Right renal cortex interstitium (tissue), 3 donors: ENCODE results near the gene FBXW4. TPM values are rescaled to one million over a fixed set of nuclear protein-coding genes. Genes with fewer than 3 reads are reported as not detected.
A peak's percentile ranks its signal among the peaks of the same experiment; 100 is the strongest.
"Not testable (repeated sequence)": the region's sequence is repeated elsewhere in the genome, so short reads cannot be mapped to it uniquely, and the experiment has no call there.

Source experiments
- DNase-seq, 3 donors: peaks; one replicate each; pipeline ENCODE4 v3.0.0-alpha.2; 2013; ENCODE audit warnings: low read depth in 3 of 3, low spot score in 2 of 3
- polyA plus RNA-seq, 3 donors: library from polyadenylated mRNA; unstranded; fragments of 120-200 nt; gene quantifications; one replicate each; pipeline ENCODE4 v1.2.1, GENCODE V29; 2013; ENCODE audit not compliant: insufficient read length in 3 of 3

FBXW4 gene
- polyA plus RNA-seq, 3 donors = 53.9 to 59.7 (median 57.4) TPM

DNA sequence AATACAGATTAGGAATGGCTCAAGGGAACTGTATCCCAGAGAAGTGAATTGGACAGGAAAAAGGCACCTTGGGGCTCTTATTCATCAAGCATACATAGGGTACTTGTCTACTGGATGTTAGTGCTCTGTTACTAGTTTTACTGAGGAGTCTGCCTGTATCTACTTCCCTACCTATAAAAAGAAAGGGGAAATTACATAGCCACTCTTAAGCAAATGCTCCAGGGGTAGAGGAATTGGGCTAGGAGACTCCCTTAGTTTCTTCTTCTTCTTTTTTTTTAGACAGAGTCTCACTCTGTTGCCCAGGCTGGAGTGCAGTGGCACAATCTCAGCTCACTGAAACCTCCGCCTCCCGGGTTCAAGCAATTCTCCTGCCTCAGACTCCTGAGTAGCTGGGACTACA, 101.6 kb downstream of the FBXW4 start:
- not testable (repeated sequence) for DNase-seq

DNA sequence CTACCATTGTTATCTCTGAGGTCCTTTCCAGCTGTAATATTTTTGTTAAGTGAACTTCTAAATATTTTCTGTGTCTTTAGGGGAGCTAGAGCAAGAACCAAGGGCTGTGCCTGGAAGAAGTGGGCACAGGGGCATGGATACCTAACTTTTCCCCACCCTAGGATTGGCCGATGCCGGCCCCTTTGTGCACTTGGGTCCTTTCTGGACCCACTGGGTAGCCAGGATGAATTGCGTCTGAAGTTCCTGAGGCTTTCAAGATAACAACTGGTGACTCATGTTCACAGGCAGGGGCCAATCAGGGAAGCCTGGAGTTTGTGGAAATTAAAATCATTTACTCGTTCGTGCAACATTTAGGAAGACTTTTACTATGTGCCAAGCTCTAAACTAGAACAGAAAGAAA, 106.1 kb downstream of the FBXW4 start:
- no peak for DNase-seq

DNA sequence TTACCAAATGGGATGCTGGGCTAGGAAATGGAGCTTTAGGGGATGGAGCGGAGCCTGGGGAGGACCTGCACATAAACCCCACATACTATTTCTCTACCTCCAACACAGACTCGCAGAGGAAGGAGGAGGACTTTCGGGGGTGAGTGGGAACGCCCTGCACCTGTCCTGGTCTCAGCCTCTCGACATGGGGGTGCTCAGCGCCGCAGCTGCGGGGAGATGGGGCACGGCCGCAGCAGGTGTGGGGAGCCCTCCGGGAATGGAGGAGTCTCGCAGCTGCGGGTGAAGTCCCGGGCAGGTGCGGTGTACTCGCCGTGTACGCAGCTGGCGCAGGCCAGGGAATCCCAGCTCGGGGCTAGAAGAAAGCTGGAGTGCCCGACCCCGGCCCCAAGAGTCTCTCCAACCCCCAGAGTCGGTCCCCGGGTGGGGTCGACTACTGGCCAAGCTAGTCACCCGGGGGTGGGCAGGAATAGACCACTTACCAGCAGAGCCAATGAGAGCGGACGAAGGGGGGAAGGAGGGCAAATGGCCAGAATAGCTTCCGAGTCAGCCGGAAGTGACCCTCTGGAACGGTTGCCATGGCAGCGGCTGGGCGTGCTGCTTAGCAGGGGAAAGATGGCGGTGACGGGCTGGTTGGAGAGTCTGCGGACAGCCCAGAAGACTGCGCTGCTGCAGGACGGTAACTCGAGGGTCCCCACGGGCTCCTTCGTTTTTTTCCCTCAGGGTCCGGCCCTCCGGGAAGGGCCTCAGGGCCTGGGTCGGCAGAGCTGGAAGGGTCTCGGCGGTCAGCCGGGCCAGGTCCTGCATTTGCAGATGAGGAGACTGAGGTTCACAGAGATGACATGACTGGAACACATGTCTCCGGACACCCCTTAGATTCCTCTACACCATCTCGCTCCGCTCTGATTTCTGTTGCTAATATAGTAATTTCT, 107.0 kb downstream of the FBXW4 start, which contains the start of the genes DPCD and POLL:
DPCD (plus strand) TSS at position 597 of the 929 bp plus-strand sequence; CDS start at position 613, 16 bp downstream.
POLL (minus strand) TSS at position 533 of the 929 bp plus-strand sequence. CDS start 897 bp downstream, outside the sequence.
- DNase-seq = peak; percentile 94 to 95 (median 95)

DNA sequence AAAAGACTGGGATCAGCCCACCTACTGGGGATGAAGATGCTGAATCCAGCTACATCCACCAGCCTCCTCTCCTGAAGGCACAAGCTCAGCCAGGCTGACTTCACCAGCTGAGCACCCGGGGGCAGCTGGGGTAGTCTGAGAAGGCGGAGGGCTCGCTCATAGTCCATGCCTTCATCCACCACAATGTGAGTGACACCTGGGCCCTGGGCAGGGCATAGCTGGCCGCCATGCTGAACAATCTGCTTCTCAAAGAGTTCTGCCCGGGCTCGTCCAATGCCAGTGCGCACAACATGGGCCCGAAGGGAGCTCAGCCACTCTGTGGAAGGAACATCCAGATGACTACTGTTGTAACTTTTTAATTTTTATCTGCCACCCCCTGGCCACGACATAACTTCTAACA, 109.1 kb downstream of the FBXW4 start:
- no peak for DNase-seq

DNA sequence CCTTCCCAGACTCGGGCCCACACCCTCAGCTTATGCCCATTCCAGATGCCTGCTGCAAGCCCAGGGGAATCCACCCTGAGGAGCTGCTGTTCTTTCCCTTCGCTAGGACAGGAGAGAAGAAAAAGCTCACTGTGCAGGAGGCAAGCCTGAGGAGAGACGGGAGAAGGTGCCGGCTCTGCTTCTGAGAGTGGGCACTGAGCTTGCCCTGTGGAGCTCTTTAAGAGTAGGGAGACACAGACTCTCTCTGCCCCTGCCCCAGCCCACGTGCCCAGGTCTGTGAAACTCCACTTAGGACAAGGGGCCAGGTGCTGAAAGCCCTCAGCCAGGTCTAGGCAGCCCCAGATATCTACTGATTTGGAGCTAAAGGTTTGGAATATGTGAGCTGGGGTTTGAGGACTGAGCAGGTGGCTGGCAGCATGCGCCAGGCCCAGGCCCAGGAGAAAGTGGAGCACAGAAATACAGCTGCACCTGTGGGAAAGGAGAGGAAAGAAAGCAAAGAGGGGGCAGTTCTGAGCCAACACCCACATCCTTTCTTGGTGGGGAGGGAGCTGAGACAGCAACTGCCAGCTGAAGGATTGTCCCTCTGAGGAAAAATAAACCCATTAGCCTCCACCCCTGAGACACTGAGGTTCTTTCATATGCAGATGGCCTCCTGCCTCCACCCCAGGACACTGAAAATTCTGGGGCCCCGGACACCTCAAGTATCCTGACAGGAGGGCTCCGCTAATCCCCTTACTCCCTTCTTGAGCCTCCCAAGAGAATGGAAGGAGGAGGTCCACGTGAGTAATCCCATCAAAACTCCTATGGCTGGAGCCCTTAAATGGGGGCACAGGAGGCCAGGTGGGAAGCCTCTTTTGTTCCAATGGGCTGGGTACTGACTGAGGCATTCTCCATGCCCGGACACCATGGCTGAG, 114.2 kb downstream of the FBXW4 start:
- no peak for DNase-seq

DNA sequence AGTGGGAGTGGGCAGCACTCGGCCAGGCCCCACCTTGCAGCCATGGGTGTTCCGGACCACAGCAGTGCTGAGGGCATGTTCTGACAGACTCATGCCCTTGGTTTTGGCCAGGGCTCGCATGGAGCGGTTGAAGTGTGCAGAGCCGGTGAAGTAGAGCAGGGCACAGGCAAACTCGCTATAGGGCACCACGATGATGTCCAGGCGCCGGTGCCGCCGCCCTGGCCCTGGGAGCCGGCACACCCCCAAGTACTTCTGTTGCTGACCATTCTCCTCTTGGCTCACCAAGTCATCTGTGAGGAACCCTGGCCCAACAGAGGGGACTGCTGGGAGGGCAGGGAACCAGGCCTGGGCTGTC, 115.5 kb downstream of the FBXW4 start:
- no peak for DNase-seq

DNA sequence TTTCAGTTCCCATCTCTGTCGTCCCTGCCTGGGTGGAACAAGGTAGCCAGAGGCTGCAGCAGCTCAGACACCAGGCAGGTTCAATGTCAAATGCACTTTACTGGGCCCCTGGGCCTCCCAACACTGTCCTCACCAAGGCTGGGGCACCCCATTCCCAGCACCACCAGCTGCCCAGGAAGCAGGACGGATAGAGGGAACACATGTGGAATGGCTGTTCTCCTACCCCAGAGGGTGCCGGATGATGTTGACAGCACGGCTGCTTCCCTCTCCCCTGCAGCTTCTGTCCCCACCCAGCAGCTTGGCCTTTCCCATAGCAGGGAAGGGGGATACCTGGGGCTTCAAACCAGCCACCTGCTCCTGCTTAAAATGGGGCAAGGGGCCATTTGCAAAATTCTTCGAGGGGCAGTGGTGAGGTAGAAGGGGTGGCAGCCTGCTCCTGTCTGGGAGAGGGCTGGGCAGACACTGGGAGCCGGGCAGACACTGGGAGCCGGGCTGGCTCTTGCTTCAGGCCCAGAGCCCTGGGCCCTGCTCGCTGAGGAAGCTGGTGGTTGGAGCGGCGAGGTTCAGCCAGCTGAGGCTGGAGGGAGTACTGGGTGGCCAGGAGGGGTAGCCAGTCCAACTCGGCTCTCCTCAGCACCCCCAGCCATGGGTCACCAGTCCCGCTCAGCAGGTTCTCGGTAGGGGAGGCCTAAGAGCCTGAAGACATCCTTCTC, 116.0 kb downstream of the FBXW4 start:
- DNase-seq = no peak

DNA sequence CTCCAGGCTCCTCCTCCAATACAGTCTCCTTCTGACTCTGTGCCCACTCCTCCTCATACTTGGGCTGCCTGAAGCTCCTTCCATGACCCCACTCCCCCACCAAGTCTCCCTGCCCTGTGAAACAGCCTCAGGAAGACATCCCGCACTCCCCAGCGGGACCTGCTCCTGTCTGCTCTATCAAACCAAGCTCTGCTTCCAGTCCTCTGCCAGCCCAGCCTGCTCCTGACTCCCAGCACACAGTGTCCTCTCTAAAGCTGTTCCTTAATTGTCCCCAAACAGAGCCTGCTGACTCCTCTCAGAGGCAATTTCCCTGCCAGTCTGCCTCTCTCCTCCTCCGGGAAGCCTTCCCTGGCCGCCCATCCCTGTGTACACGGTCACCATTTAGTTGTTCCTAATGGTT, 116.8 kb downstream of the FBXW4 start:
- DNase-seq = no peak

DNA sequence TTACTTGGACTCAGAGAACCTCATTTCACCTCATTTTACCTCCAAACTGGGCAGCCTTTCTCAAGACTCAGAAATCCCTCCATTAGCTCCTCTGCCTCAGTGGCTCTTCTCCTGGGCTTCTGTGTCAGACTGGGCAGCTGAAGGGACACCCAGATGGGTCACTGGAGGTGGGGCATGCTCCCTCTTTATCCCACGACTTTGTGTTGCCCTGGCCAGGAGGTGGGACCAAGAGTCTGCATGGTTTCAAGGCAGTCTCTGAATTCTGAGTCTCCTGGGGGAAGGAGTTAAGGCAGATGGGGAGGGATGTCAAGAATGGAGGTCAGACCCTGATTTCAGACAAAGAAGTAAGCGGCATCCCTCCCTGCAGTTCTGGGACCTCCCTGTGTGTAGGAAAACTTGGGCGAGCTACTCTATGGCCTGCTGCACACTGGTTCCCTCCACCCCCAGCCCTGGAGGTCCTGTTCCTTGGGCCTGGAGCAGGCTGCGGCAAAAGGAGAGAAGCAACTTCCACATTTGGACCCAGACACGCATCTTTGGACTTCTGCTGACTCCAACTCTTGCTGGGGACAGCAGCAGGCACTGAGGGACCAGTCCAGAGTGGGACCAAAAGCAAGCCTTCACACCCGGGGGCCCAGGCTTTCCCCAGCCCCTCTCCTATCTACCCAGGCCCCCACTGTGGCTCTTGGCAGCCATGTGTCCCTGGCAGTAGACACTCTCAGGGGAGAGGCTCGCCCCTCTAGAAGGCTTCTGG, 117.7 kb downstream of the FBXW4 start:
- DNase-seq = no peak

DNA sequence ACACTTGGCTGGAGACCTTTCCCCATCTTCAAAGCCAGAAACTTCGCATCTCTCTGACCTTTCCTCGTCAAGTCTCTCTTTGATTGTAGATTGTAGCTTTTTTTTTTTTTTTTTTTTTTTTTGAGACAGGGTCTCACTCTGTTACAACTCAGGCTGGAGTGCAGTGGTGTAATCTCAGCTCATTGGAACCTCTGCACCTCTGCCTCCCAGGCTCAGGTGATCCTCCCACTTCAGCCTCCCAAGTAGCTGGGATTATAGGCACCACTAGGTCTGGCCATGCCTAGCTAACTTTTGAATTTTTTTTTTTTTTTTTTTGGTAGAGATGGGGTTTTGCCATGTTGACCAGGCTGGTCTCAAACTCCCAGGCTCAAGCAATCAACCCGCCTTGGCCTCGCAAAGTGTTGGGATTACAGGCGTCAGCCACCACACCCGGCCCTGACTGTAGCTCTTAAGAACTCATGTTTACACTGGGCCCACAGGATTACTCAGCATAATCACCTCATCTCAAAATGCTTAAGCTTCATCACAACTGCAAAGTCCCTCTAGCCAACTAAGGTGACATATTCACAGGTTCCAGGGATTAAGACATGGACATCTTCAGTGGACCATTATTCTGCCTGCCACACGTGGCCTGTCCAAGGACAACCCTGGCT, 118.6 kb downstream of the FBXW4 start:
- no peak for DNase-seq

DNA sequence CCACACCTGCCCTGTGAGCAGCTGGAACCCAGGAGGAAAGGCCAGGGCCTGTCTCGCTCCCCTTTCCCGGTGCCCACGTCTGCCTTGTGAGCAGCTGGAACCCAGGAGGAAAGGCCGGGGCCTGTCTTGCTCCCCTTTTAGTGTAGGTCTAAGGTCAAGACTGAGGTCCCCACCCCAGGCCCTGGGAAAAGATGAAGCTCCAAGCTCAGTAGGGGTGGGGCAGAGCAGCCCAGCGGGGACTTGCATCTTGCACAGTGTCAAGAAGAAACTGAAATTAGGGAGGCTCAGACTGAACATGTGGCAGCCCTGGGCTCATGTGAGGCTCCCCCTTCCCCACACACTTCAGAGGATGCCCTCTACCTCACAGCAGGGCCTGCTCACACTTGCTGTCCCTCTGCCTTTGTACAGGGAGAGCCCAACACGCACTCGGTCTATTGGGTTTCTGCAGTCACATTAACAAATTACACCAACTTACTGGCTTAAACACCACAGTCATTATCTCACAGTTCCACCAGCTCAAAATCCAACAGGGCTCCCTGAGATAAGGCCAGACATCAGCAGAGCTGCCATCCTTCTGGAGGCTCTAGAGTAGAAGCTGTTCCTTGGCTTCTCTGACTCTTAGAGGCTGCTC, 119.3 kb downstream of the FBXW4 start:
- no peak for DNase-seq

DNA sequence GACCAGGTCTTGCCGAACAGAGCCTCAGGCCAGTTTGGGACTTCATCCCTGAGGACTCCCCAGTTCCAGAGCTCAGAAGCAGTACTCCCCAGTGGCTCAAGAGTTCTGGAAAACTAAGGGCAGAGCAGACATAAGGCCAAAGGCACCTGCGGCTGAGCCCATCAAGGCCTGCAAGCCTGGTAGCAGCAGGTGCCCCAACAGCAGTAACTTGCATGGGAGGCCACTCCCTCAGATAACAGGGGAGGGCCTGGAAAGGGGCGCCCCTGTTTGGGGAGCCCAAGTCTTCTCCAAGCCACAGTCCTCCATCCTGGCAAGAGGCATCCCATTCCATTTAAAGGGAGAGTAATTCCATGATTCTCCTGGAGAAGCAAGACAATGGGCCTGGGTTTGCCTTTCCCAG, 119.9 kb downstream of the FBXW4 start:
- no peak for DNase-seq

DNA sequence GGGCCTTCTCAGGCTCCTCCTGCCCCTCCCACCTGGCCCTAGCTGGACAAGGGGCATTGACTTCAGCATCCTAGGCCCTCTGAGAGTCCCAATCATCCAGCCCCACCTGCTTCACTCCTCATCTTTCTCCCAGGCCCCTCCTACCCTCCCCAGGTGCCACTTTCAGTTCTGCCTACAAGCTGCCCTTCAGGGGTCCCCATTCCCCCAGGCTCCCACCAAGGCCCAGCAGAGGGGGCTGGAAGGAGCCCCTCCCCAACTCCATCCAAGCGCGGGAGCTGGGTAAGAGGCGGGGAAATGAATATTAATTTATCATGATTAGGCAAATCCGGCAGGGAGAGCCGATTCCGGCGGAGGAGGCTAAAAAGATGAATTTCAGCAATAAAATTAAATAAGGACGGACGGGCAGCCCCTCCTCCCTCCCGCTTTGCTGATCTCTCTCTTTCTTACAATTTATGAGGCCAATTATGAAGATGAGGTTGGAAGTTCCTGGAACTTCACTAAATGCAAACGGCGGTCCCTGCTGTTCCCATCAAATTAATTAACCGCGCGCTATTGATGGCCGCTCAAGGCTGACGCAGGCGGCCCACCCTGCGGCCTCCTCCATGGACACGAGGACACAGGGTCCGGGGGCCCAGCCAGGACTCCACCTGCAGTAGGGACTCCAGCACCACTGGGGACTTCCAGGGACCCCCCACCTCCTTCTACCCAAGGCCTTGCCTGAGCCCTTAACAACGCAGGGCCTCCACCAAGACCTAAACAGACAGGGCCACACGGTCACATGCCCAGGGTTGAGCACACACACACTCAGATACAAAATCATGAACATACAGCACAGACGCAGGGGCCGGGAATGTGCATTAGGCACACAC, 120.9 kb downstream of the FBXW4 start:
- DNase-seq = no peak

DNA sequence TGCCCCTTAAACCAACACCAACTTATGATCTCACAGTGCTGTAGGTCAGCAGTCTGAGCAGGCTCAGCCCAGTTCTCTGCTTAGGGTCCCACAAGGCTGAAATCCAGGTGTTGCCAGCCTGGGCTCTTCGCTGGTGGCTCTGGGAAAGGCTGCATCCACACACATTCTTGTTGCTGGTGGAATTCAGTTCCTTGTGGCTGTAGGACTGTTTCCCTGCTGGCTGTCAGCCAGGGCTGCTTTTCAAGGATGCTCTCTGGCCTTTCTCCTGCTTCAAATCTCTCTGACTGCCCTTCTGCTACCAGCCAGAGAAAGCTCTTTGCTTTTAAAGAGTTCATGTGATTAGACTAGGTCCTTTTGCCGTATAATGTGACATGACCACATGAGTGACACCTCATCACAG, 122.2 kb downstream of the FBXW4 start:
- no peak for DNase-seq

DNA sequence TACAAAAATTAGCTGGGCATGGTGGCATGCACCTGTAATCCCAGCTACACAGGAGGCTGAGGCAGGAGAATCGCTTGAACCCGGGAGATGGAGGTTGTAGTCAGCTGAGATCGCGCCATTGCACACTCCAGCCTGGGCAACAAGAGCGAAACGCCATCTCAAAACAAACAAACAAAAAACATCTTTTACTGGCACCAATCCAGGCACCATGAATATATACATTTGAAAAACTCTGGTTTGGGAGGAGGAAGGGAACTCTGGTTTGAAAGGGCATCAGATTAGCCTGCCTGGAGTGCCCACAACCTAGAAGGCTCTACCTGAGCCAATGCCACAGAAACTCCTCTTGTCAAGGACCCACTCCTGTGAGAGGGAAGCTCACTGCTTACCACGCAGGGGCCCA, 122.8 kb downstream of the FBXW4 start:
- DNase-seq = no peak

DNA sequence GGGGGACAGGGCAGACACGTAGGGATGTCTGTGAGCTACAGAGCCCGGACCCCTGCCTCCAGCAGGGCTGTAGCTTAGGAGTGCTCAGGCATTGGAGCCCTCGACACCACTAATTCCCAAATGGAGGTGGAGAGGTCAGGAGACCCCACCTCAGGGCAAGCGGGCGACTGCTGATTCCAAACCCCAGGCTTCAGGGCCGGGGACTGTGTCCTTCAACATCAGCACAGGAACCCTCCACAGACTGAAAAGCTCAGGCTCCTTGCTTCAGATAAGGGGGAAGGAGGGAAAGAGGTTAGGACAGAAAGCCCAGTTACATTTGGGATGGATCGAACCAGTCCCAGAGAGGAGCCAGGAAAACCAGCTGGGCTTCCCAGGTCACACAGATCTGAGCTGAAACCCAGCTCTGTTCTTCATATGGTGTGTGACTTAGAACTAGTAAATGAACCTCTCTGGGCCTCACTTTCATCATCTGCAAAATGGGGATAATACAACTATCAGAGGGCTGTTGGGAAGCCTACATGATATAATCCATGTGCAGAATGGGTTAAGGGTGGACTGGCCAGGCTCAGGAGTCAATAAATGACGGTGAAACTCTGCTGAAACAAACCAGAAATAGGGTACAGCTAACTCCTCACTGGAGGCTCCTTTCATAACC, 123.6 kb downstream of the FBXW4 start:
- DNase-seq = no peak

DNA sequence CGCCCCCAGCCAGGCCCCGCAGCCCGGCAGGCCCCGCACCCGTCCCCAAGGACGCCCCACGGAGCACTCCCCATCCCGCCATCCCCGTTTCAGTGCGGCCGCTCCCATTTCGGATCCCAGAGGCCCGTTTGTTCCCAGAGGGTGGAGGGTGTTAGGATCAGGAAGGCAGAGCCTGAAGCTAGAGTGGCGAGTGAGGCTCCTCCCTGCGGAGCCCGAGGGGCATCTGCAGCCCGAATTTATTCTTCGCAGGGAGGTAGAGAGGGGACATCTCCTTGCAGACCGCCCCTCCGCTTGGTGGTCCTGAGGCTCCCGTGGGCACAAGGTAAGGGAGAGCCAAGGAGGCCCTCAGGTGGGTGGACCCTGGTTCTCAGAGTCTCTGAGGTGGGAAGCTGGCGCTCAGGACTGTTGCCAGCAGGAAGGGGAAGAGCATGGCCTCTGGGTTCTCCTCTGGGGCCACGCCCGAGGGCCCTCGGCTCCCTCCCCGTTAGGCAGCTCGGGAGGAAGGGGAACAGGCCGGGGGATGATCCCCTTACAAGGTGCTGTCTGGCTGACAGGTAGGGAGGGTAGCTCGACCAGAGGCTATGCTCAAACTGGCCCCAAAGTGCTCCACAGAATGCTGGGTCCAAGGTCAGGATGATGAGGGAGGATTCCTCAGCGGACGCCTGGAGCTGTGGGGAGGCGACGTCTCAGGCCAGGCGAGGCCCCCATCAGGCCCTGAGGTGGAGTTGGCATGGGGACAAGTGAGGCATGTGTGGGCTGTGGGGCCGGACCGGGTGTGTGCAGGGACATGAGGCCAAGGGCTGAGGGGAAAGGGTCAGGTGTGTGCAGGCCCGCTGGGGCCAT, 124.3 kb downstream of the FBXW4 start:
- no peak for DNase-seq
